PFSK-1 (cell line): ENCODE results near the gene NXF1.

Source experiments
- FOXP2 ChIP-seq: optimal IDR thresholded peaks from 2 replicates; pipeline ENCODE3; 2011; ENCODE audit warnings: borderline replicate concordance, control low read depth, inconsistent platforms; ENCODE audit not compliant: insufficient read depth; ENCODE audit errors: extremely low read length, extremely low read depth
- POLR2AphosphoS5 ChIP-seq: IDR thresholded peaks from 2 replicates; pipeline ENCODE4 v1.6.1; 2012; ENCODE audit warnings: low read depth, mild to moderate bottlenecking, control low read depth, low read length, moderate library complexity
- SIN3A ChIP-seq: IDR thresholded peaks from 2 replicates; pipeline ENCODE4 v1.6.1; 2012; ENCODE audit warnings: mild to moderate bottlenecking, low read length, moderate library complexity, borderline replicate concordance; ENCODE audit not compliant: insufficient read depth
- TAF1 ChIP-seq: IDR thresholded peaks from 2 replicates; pipeline ENCODE4 v1.6.1; 2012; ENCODE audit warnings: low read length, control low read depth, borderline replicate concordance; ENCODE audit not compliant: insufficient read depth
- TF ChIP-seq, protein P1 (sequence below), 2 experiments: IDR thresholded peaks; 2 replicates each; pipeline versions ENCODE4 v1.6.1 to v1.8.0; 2011 to 2012; ENCODE audit warnings: low read depth in 2 of 2, low read length in 2 of 2, control low read depth in 1 of 2, inconsistent platforms in 1 of 2, mild to moderate bottlenecking in 1 of 2, moderate library complexity in 1 of 2; ENCODE audit not compliant: insufficient read depth in 1 of 2

Gene NXF1

DNA sequence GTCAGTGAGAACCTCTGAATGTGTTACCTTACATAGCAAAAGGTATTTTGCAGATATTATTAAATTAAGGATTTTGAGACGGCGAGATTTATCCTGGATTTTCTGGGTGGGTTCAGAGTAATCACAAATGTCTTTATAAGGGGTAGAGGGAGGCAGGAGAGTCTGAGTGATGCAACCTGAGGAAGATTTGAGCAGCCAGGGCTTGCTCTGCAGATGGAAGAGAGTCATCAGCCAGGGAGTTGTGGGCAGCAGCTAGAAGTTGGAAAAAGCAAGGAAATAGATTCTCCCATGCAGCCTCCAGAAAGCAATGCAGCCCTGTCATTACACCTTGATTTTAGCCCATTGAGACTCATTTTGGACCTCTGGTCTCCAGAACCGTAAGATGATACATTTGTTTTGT lies 38.2 kb upstream of the NXF1 start:
- TF ChIP-seq FOXP2, result no peak
- TF ChIP-seq POLR2AphosphoS5, result no peak

DNA sequence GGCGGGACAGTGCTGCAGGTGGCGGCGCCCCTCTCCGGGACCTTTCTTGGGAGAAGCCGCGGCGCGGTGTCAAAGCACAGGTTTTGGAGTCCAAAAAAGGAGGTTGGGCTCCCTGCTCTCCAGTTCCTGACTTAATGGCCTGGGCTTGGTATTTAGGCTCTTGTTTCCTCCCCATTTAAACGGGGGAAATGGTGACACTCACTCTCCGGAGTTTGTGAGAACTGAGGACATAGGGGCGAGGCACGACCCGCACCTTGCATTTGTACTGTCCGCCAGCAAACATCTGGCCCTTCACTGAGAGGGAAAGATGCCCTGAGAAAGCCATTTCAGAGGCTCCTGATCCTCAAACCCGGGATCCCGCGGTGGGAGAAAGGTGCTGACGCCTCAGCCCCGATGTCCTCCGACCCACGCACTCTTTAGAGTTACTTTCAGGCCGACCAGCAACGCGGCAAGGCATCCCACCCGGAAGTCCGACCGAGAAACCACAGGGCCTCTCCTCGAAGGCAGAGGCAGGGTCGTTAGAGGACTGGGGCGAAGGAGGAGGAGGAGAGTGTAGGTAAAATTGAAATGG lies 37.0 kb upstream of the NXF1 start:
- TF ChIP-seq, protein P1, sequence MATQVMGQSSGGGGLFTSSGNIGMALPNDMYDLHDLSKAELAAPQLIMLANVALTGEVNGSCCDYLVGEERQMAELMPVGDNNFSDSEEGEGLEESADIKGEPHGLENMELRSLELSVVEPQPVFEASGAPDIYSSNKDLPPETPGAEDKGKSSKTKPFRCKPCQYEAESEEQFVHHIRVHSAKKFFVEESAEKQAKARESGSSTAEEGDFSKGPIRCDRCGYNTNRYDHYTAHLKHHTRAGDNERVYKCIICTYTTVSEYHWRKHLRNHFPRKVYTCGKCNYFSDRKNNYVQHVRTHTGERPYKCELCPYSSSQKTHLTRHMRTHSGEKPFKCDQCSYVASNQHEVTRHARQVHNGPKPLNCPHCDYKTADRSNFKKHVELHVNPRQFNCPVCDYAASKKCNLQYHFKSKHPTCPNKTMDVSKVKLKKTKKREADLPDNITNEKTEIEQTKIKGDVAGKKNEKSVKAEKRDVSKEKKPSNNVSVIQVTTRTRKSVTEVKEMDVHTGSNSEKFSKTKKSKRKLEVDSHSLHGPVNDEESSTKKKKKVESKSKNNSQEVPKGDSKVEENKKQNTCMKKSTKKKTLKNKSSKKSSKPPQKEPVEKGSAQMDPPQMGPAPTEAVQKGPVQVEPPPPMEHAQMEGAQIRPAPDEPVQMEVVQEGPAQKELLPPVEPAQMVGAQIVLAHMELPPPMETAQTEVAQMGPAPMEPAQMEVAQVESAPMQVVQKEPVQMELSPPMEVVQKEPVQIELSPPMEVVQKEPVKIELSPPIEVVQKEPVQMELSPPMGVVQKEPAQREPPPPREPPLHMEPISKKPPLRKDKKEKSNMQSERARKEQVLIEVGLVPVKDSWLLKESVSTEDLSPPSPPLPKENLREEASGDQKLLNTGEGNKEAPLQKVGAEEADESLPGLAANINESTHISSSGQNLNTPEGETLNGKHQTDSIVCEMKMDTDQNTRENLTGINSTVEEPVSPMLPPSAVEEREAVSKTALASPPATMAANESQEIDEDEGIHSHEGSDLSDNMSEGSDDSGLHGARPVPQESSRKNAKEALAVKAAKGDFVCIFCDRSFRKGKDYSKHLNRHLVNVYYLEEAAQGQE (IDR thresholded peaks at IDR 0.05; ENCODE audit: insufficient read depth in 1 of 2, low read depth in 2 of 2, low read length in 2 of 2), result no peak
- TF ChIP-seq SIN3A (no peak), POLR2AphosphoS5 (no peak), TAF1 (no peak), FOXP2 (no peak)

DNA sequence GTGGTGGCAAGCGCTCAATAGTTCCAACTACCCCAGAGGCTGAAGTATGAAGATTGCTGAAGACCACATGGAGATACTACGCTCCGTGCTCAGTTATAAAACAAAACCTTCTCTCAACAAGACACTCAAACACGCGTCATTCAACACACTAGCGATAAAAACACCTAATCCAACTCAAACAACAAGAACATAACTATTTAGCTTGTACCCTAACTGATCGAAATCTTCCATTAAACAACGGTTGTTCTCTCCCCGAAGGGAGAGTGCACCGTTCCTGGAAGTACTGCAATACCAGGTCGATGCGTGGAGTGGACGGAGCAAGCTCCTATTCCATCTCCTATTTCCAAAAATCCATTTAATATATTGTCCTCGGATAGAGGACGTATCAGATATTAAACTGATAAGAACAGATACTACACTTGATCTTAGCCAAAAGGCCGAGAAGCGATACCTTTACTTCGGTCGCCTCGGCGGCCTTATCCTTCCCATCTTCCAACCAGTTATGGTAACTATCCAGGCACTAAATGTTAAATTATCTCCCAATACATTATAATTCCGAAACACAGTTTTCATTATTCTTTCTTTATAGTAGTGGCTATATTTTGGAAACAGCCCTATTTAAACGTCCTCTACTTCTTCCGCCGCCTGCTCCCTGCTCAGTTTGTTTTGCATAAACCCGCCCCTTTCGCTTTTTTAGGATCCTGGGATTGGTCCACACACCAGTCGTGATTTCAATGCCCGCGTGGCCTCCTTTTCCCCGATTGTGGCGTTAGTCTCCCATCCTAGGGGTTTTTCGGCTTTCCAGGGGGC lies 36.3 kb upstream of the NXF1 start:
- TF ChIP-seq POLR2AphosphoS5, result peak; percentile 100
- TF ChIP-seq TAF1, result peak; percentile 76; the same call in 1 of the 2 replicates
- TF ChIP-seq FOXP2, result no peak
- peak; percentile 100 for TF ChIP-seq SIN3A
- TF ChIP-seq, protein P1 (IDR thresholded peaks at IDR 0.05; ENCODE audit: insufficient read depth in 1 of 2, low read depth in 2 of 2, low read length in 2 of 2), result peak in 1 of 2 experiments; percentile 68; a peak in 2 of 4 replicates

DNA sequence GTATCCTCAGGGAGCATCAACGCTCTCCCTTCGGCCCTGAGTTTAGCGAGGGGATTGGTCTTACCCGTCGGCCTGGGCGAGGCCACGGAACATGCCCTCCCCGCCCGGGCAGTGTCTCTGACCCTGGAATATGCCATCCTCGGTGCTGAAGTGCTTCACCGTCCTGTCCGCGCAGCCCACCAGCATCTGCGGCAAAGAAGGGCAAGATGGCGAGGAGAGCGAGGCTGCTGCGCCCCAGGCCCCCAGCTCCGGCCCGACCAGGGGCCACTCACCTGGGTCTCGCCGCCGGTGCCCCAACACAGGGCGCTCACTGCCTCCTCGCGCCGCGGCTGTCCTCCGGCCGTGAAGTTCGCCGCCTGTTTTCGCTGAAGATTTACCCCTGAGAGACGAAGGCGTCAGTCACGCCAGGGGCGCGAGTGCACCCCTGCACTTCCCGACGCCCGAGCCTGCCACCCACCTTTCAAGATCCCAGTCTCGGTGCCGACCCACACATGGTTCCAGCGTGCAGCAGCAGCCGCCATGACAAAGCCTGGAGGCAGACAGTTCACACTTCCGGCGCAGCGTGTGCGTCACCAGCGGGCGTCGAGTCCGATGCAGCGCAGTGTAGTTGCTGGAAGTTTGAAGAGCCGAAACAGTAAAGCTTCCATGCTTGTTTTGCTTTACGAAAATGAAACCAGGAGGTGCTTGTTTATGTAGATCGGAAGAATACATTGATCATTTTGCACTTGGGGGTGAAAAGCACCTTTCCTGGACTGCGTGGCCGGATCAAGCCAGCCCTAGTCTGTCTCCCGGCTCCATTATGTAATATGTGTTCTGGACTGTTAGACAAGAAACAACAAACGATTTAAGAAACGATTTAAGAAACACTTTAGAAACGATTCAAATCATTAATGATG lies 34.1 kb upstream of the NXF1 start, which contains the start of gene WDR74:
WDR74 (minus strand) TSS at position 541 of the 896 bp plus-strand sequence; CDS start at position 521, 20 bp downstream.
- peak; percentile 97 for TF ChIP-seq POLR2AphosphoS5
- peak; percentile 96 for TF ChIP-seq TAF1
- peak; percentile 97 for TF ChIP-seq SIN3A
- peak; percentile 92 for TF ChIP-seq FOXP2
- TF ChIP-seq, protein P1 (IDR thresholded peaks at IDR 0.05; ENCODE audit: insufficient read depth in 1 of 2, low read depth in 2 of 2, low read length in 2 of 2), result peak; percentile 43; a peak in 1 of 4 replicates

DNA sequence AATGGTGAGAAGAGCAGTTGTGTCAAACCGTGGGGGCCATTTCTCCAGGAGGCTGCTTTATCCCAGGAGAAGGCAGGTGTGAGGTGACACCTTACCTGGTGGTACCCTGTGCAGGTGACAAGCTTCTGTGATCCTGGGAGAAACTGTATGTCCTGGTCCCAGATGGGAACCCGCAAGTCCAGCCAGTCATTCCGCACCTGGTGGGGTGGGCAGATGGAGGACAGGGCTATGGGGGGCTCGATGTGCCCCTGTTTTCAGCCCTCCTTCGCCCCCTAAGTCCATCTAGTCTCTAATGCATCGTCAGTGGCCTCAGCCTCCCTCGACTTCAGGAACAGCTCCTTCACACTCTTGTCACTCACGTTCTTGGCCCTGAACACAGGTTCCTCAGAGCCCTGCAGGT lies 30.1 kb upstream of the NXF1 start:
- TF ChIP-seq, protein P1 (IDR thresholded peaks at IDR 0.05; ENCODE audit: insufficient read depth in 1 of 2, low read depth in 2 of 2, low read length in 2 of 2), result no peak
- no peak for TF ChIP-seq FOXP2
- no peak for TF ChIP-seq TAF1
- TF ChIP-seq SIN3A, result no peak
- no peak for TF ChIP-seq POLR2AphosphoS5
